GM11168 (cell line): ENCODE results near the gene ABCB9.

Experiments used
- in situ Hi-C: fragments of 300-500 bp; cut with MboI; formaldehyde crosslinking; loops from one replicate; pipeline ENCODE4 v1.12.0; 2022; ENCODE audit warnings: low sequenced_read_pairs; ENCODE audit not compliant: unreplicated experiment

Gene ABCB9

DNA sequence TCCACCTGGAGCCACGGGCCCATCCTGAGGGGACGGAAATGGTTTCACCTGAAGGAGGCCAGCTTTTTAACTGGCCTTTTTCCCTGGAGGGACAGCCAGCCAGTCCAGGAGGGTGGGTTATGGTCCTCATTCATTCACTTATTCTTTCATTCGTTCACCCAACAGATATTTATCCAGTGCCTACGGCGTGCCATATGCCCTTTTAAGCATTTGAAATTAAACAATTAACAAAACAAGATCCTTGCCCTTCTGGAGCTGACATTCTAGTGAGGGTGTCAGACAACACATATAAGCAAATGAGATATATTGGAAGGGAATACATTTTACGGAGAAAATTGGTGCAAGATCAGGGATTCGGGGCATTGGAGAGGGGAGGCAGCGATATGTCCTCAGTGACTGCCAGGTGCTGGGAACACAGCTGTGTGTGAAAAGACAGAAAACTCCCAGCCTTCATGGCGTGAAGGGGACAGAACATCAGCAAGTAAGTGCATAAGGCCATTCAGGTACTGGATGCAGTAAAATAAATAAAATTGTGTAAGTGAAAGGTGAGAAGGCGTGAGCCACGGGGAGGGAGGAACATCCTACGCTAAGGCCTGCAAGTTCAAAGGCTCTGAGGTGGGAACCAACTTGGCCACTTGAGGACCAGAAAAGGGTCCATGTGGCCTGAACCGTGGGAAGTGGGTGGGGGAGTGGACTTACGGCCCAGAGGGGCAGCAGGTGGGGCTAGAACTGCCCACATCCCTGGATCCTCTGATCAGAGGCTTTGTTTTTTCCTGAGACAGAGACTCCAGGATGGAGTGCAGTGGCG is 684 bp upstream of the ABCB9 start:
- in situ Hi-C loops, result loop anchor here (25.0 kb wide), 1 partner anchor 330 kb away; no protein-coding TSS in a partner anchor

DNA sequence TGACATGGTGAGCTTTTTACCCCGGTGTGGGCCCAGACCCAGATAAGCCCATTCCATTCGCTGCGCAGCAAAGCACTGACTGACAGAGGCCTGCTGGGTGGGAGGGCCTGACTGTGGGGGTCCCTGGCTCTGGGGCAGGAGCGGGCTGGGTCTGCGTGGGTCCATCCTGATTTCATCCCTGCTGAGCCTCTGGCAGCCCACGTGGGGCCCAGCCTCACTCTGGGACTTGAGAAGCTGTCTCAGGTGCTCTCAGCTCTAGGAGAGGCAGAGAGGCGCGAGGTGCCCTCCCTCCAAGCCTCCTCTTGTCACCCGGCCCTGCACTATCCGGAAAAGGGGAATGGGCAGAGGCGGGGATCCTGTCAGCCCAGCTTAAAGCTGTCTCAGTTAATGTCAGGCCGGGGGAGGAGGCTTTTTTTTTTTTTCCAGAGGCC is 927 bp downstream of the ABCB9 start:
- in situ Hi-C loops, result loop anchor here (25.0 kb wide), 1 partner anchor 328 kb away; no protein-coding TSS in a partner anchor

DNA sequence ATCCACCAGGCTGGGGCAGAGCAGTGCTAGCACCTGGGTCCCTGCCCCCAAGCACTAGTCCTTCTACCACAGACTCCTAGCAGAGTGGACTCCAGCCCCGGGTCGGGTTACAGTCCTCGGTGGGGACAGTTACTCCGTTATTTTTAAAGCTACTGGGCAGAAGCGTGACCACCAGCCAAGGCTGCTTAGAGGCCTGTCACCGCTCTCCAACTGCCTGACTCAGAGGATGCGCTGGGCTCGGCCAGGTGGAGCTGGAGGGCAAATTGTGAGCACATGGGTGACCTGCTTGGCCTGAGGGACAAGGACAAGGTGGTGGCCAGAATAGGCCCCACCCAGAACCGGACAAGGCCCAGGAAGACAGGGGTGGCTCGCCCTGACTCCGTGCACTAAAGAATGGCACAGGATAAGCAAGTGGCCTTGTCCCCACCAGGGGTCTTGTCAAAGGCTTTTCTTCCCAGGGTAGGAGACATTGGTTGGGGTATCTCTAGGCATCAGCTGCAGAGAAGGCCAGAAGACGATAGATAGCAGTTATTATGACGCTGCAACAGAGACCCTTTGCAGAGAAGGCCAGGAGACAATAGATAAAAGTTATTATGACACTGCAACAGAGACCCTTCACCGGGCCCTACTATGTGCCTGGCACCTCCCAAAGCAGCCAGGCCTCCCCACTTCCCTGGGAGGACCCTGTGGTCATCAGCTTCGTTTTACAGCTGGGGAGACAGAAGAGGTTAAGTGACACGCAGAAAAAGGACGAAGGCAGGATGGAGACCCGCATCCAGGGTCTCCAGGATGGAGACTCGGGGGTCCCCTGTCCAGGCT is 1.6 kb downstream of the ABCB9 start:
- in situ Hi-C loops, result loop anchor here (25.0 kb wide), 1 partner anchor 327 kb away; no protein-coding TSS in a partner anchor

DNA sequence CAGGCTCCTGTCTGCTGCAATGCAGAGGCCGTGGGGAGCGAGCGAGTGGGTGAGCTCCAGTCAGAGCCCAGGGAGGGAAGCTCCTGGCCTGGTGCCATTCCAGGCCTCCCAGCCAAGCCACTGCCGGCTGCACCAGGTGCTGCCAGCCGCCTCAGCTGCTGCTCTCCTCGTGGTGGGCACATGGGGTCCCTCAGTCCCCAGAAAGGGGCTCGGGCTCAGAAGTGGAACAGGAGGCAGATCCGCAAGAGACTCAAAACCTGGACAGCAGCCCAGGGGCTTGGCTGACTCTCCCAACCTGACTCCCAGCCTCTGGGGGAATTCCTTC is 2.4 kb downstream of the ABCB9 start:
- in situ Hi-C loops, result loop anchor here (25.0 kb wide), 1 partner anchor 327 kb away; no protein-coding TSS in a partner anchor

DNA sequence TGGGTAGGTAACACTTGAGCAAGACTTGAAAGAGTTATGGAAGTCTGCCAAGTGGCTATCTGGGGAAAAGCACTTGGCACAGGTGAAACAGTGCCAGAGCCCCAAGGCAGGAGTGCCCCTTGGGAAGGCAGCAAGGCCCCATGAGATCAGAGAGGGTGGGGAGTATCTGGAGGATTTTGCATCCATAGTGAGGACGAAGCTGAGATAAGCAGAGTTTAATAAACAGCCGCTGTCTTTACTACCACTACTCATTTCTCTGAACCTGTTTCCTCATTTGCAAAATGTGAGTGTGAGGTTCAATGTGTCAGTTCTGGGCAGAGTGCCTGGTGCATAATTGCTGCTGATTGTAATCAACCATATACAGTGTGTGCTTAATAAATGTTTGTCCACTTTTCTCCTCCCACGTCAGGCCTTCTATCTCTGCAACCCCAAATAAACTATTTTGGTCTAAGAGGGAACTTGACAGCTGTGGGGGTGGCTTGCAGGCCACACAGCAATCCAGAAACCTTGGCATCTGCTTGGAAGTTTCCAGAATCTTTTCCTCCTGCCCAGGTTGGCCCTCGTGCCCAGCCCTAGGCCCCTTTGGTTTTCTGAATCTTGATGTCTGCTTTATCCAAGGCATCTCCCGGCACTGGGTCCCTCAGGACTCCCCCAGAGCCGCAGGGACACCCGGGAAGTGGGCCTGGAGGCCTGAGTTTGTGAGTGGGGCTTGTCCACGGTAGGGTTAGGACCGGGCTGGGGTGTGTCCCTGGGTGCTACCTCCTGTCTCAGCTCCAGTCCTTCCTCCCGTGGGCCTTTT is 4.5 kb downstream of the ABCB9 start:
- in situ Hi-C loops, result loop anchor here (25.0 kb wide), 1 partner anchor 324 kb away; no protein-coding TSS in a partner anchor

DNA sequence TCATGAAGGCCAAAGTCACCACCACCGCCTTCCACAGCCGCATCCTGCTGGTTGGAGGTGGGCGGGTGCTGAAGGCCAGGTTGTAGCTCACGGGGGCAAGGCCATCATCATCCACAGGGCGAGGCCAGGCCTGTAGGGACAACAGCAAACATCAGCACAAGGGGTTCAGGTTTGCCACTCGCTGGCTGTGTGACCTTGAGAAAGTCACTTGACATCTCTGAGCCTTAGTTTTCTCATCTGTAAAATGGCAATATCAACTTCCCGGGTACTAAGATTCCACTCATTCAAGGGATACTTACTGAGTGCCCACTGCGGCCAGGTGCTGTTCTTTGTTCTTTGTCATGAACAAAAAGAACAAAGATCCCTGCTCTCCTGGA is 6.1 kb downstream of the ABCB9 start:
- in situ Hi-C loops, result loop anchor here (25.0 kb wide), 1 partner anchor 323 kb away; no protein-coding TSS in a partner anchor

DNA sequence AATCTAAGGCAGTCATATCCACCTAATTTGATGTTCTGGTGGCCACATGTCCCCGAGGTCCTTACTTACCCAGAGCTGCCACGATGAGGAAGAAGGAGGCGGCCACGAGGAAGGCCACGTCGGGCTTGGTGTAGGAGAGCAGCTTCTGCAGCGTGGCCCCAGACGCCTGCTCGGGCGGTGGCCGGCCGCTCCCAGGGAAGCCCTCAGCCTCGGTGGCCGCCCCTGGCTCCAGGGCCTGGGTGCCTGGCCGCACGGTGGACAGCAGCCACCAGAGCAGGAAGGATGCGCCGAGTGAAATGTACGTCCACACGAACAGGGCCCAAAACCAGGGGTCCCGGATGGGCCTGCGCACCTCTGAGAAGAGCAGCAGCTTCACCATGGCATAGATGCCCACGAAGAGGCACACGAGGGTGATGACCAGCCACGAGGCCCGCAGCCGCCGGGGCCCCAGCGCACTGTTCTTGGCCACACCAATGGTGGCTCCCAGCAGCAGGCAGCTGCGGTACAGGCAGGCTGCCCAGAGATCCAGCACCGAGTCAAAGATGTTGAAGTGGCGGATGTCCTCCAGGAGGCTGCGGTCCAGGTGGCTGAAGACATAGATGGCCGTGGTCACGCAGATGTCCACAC is 6.6 kb downstream of the ABCB9 start:
- in situ Hi-C loops, result loop anchor here (5.0 to 25.0 kb wide), 2 partner anchors 167 to 322 kb away; no protein-coding TSS in a partner anchor

DNA sequence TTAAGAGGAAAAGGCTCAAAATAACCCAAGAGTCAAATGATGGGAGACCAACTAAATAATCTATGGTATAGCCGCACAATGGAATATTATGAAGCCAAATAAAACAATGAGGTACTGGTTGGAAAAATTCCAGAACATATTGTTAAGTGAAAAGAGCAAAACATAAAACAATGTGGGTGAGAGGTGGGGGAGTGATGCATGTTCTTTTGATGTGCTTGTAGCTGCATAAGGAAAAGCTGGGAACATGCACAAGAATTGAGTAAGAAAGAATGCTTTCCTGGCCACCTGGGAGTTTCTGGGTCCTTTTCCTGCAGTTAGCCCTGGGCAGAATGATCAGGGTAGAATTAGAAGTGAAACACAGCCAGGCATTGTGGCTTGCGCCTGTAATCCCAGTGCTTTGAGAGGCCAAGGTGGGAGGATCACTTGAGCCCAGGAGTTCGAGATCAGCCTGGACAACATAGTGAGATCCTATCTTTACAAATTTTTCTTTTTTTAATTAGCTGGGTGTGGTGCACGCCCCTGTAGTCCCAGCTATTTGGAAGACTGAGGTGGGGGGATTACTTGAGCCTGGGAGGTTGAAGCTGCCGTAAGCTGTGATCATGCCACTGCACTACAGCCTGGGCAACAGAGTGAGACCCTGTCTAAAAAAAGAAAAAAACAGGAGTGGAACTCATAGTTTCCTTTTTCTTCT is 7.9 kb downstream of the ABCB9 start:
- in situ Hi-C loops, result loop anchor here (5.0 to 25.0 kb wide), 2 partner anchors 166 to 321 kb away; no protein-coding TSS in a partner anchor

DNA sequence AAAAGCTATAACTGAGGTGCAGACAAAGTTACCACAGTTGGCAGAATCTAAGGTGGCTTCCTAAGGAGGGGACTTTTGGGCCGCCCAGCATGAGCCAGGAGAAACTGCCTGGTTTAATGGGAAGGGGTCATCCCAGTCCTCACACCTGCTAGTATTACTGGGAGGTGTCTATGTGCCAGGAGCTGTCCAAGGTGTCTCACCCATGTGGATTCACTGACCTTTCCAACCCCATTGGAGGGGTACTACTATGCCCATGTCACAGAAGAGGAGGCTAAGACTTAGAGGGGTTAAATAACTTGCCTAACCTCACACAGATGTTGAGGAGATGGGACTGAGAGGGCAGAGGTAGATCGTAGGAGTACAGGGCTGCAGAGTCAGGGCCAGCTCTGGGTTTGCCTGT is 10.2 kb downstream of the ABCB9 start:
- in situ Hi-C loops, result loop anchor here (5.0 to 25.0 kb wide), 2 partner anchors 164 to 319 kb away; no protein-coding TSS in a partner anchor

DNA sequence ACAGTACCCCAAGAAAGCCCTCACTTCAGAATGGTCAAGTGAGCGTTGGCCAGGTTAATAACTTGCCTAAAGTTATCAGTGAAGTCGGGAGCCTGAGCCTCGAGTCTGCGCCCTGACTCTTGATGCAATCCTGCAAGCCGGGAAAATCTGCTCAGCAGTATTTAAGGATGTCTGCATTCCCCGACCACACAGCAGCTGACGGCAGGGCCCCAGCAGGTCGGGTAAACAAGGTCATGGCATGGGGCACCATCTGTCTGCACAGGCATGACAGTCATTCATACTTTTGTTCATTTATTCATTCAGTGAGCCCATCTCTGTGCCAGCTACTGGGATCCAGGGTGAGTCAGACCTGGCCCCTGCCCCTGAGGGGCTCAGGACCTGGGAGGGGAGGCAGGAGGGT is 11.1 kb downstream of the ABCB9 start:
- in situ Hi-C loops, result loop anchor here (5.0 to 25.0 kb wide), 2 partner anchors 163 to 318 kb away; no protein-coding TSS in a partner anchor

DNA sequence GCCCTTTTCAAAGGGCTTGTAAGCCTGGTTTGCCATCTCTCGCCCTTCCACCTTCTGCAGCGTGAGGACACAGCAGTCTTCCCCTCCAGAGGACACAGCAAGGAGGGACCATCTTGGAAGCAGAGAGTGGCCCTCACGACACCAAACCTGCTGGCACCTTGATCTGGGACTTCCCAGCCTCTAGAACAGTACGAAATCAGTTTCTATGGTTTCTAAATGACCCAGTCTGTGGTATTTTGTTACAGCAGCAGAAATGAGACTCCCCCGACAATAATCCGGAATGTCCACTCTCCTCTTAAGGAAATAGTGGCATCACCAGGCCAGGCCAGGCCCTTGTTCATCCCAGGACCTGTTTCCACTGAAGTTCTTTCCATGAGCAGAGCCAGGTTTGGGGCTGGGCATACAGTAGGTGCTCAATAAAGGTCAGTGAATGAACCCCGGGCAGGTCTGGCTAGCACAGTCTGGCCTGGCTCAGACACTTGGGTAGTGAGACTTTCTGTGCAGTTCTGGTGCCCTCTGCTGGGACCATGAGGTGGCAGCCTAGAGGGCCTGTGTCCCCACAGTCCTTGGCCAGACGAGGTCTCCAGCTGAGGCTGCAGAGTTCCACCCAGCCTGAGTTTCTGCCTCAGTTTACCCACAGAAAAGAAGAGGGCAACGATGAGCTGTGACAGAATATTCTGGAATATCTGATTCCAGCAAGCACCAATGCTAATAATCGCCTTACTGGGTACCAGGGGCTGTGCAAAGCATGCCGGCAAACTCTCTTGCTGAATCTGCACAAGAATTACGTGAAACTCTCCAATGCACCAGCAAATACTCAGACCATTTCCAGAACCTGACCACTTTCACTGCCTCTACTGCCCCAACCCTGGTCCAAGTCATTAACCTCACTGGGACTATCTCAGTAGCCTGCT is 14.0 kb downstream of the ABCB9 start:
- in situ Hi-C loops, result loop anchor here (5.0 to 25.0 kb wide), 2 partner anchors 95 to 315 kb away; no protein-coding TSS in a partner anchor

DNA sequence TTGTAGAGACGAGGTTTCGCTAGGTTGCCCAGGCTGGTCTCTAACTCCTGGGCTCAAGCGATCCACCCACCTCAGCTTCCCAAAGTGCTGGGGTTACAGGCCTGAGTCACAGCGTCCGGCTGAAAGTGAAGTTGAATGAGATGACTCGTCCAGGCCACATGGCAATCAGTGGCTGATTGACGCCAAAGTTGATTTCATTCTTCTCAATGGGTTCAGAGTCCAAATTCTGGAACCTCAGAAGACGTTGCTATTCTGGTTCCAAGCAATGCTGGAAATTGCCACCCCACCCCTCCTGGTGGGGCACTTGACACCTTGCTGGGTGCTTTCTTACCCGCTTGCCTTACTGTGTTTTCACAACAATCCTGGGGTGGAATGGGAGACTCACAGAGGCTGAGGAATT is 14.9 kb downstream of the ABCB9 start:
- in situ Hi-C loops, result loop anchor here (5.0 to 25.0 kb wide), 2 partner anchors 94 to 314 kb away; no protein-coding TSS in a partner anchor

DNA sequence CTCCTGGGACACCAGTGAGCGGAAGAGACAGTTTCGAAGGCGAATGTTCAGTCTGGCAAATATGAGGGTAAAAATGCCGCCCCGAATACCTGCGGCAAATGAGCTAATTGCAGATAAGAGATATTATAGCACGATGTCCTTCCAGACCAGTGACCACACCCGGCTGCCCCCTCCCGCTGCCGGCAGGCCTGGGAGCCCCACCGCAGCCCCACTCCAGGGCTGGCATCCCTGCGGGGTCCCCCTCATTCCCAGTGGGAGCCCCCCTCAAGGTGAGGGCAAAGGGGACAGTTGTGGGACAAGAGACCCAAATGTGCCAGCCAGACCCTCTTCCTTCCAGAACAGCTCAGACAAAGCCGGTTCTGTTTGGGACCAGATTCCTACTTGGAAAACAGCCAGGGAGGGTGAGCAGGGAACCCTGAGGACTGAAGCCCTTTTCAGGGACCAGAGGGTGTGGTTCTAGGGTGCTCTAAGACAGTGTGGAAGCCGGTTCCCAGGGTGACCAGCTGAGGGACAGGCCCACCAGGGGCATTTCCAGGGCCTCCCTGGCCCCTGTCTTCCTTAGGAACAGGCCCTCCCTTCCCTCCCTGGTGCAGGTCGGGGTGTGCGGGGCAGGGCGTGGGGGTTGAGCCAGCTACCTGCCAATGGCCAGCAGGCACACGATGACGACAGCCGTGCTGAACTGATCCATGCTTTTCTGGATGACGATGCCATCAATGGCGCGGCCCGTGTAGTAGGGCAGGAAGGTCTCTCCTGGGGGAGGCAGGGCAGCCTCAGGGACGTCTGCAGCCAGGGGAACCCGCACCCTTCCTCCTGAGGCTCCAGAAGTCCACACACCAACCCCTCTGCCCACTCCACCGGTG is 16.2 kb downstream of the ABCB9 start:
- in situ Hi-C loops, result loop anchor here (5.0 to 25.0 kb wide), 2 partner anchors 93 to 313 kb away; no protein-coding TSS in a partner anchor

DNA sequence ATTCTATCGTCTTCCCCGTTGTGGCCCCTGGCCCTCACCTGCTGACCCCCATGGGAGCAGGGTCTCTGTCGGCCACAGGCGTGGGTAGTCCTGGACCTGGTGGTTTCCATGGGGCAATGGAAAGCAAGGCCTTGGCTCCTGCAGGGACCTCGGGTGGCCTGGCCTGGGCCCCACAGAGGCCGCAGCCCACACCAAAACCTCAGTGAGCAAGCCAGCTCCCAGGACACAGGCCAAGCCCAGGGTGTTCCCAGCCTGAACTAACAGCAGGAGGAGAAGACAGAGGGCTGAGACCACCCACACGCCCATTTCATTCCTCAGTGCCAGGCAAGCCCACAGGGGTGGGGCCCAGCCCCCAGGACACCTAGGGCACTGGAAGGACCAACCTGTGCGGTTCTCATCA is 16.9 kb downstream of the ABCB9 start:
- in situ Hi-C loops, result no loop called here

DNA sequence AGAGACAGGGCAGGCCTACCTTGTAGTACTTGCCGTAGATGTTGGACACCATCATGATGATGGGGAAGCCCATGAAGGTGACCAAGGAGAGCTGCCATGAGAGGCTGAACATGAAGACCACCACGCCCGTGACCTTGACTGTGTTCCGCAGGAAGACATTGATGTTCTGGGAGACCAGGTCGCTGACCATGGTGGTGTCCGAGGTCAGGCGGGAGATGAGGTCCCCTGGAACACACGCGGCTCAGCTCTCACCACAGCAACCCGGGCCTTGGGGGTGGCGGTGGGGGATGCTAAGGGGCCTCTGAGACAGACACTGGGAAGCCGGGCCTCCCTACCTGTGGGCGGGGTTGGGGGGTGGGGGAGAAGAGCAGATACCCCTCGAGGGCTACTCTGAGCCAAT is 17.7 kb downstream of the ABCB9 start:
- in situ Hi-C loops, result no loop called here

DNA sequence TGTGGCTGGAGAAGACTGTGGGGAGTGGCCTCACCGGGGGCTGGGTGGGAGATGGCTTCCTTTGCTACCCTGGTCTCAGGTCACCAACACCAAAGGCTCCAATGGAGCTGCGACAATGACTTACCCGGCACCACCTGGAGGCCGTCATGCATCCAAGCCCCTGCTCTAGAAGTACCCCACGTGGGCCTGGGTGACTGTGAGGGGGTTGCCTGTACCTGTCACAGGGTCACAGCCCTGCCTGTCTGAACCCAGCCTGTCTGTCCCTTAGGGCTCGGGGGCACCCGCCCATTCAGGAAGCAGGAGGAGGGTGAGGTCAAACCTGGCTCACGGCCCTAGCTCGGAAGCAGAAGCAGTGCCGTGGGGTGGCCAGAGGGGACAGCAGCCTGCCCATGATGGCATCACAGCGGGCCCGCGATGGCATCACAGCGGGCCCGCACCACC is 18.9 kb downstream of the ABCB9 start:
- in situ Hi-C loops, result no loop called here
